ENCODE data around the gene CABLES1. TPM values are rescaled to one million over a fixed set of nuclear protein-coding genes. Genes with fewer than 3 reads are reported as not detected.

CABLES1 gene
- total RNA-seq, 1 experiment from 2014 or later, result 66.4 TPM

DNA sequence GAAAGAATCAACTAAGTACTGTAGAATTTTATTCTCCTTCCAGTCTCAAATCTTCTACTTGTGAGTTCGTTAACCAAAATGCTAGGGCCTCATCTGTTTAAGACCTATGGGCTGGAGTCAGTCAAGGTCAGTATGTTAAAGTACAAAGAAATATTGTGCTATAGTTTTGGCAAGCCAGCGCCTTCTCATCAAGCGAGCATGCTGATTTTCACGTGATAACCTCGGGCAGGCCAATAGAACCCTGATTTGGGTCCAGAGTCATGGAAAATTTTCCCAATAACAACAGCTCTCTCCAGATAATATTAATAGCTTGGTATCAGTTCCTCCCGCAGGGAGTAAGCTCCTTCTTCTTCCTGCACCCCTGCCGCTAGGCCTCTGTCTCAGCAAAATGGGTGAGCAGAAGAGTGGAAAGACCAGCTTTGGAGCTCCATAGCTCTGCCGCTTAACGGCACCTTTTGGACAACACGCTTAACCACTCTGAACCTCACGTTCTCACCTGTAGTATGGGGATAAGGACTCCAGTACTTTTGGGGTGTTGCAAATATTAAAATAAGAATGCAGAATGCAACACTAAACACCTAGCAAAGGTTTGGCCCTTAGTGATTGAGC, 11.7 kb downstream of the CABLES1 start:
- ChIA-PET CTCF (no interaction called here), POLR2A (interaction anchor here (0.6 kb wide), 1 partner anchor 235 kb away, joined by 5 read pairs; no protein-coding TSS in a partner anchor)
- no peak for TF ChIP-seq TCF7L2 (IDR thresholded peaks at IDR 0.05; ENCODE audit: low read depth, low read length)
- TF ChIP-seq, protein P1, sequence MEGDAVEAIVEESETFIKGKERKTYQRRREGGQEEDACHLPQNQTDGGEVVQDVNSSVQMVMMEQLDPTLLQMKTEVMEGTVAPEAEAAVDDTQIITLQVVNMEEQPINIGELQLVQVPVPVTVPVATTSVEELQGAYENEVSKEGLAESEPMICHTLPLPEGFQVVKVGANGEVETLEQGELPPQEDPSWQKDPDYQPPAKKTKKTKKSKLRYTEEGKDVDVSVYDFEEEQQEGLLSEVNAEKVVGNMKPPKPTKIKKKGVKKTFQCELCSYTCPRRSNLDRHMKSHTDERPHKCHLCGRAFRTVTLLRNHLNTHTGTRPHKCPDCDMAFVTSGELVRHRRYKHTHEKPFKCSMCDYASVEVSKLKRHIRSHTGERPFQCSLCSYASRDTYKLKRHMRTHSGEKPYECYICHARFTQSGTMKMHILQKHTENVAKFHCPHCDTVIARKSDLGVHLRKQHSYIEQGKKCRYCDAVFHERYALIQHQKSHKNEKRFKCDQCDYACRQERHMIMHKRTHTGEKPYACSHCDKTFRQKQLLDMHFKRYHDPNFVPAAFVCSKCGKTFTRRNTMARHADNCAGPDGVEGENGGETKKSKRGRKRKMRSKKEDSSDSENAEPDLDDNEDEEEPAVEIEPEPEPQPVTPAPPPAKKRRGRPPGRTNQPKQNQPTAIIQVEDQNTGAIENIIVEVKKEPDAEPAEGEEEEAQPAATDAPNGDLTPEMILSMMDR (IDR thresholded peaks at IDR 0.05), result no peak
- no peak for TF ChIP-seq POLR2AphosphoS5 (IDR thresholded peaks at IDR 0.05; ENCODE audit: low read depth, low read length)
- TF ChIP-seq, protein P2, sequence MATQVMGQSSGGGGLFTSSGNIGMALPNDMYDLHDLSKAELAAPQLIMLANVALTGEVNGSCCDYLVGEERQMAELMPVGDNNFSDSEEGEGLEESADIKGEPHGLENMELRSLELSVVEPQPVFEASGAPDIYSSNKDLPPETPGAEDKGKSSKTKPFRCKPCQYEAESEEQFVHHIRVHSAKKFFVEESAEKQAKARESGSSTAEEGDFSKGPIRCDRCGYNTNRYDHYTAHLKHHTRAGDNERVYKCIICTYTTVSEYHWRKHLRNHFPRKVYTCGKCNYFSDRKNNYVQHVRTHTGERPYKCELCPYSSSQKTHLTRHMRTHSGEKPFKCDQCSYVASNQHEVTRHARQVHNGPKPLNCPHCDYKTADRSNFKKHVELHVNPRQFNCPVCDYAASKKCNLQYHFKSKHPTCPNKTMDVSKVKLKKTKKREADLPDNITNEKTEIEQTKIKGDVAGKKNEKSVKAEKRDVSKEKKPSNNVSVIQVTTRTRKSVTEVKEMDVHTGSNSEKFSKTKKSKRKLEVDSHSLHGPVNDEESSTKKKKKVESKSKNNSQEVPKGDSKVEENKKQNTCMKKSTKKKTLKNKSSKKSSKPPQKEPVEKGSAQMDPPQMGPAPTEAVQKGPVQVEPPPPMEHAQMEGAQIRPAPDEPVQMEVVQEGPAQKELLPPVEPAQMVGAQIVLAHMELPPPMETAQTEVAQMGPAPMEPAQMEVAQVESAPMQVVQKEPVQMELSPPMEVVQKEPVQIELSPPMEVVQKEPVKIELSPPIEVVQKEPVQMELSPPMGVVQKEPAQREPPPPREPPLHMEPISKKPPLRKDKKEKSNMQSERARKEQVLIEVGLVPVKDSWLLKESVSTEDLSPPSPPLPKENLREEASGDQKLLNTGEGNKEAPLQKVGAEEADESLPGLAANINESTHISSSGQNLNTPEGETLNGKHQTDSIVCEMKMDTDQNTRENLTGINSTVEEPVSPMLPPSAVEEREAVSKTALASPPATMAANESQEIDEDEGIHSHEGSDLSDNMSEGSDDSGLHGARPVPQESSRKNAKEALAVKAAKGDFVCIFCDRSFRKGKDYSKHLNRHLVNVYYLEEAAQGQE (IDR thresholded peaks at IDR 0.05; ENCODE audit: insufficient read depth in 1 of 2, low read depth in 2 of 2, low read length in 1 of 2), result no peak
- TF ChIP-seq SIN3A (IDR thresholded peaks at IDR 0.05; ENCODE audit: borderline replicate concordance, insufficient read depth, low read depth, low read length), result no peak
- Histone ChIP-seq H3K27me3 (ENCODE audit: control insufficient read depth, insufficient read depth, low read length) (no peaks in the 10 kb centered on the region), H3K27ac (ENCODE audit: low read length) (peak overlapping the region; percentile 51), H3K36me3 (ENCODE audit: control insufficient read depth, insufficient read depth, low read length) (no peaks in the 10 kb centered on the region), H3K4me3 (ENCODE audit: low read depth in 2 of 2, low read length in 2 of 2) (no peak overlapping the region), H3K4me1 (ENCODE audit: control insufficient read depth, insufficient read depth, low read length) (peaks cover 49% of the 10 kb centered on the region), H3K9me3 (ENCODE audit: control insufficient read depth, insufficient read depth, low read depth, low read length) (no peaks in the 10 kb centered on the region)
- in situ Hi-C loops (cut with HindIII; ENCODE audit: low pct_unique_long_range_greater_than_20kb, low sequenced_read_pairs), result no loop called here
- no peak for ATAC-seq
- intact Hi-C loops (cut with micrococcal nuclease; ENCODE audit: unreplicated experiment), result no loop called here
- no TSS peak for BruUV-seq (replicated peaks)
- DNase-seq (ENCODE audit: low read depth, low spot score), result no peak

DNA sequence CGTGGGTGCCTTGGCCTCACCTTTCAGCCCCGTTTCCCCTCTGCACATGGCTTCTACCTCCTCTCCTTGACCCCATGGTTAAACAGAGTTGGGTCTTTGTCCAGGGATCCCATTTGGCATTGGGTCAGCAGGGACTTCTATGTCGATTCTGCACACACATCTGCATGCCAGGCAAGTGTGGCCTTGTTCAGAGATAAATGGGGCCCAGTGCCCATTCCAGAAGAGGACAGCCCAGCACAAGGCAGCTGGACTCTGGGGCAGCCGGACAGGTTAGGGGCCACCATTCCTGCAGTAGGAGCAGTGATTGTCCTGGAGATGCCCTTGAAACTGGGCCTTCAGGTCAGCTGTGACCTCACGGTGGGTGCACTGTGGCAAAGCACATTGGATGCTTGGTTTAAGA, 13.1 kb downstream of the CABLES1 start:
- Histone ChIP-seq H3K27ac (ENCODE audit: low read length) (no peak overlapping the region), H3K9me3 (ENCODE audit: control insufficient read depth, insufficient read depth, low read depth, low read length) (no peaks in the 10 kb centered on the region), H3K4me3 (ENCODE audit: low read depth in 2 of 2, low read length in 2 of 2) (no peak overlapping the region), H3K27me3 (ENCODE audit: control insufficient read depth, insufficient read depth, low read length) (no peaks in the 10 kb centered on the region), H3K36me3 (ENCODE audit: control insufficient read depth, insufficient read depth, low read length) (no peaks in the 10 kb centered on the region), H3K4me1 (ENCODE audit: control insufficient read depth, insufficient read depth, low read length) (peaks cover 34% of the 10 kb centered on the region)
- ChIA-PET POLR2A (no interaction called here), CTCF (no interaction called here)
- no TSS peak for BruUV-seq (replicated peaks)
- TF ChIP-seq TCF7L2 (IDR thresholded peaks at IDR 0.05; ENCODE audit: low read depth, low read length) (no peak), POLR2AphosphoS5 (IDR thresholded peaks at IDR 0.05; ENCODE audit: low read depth, low read length) (no peak), SIN3A (IDR thresholded peaks at IDR 0.05; ENCODE audit: borderline replicate concordance, insufficient read depth, low read depth, low read length) (no peak)
- TF ChIP-seq, protein P1 (IDR thresholded peaks at IDR 0.05), result no peak
- TF ChIP-seq, protein P2 (IDR thresholded peaks at IDR 0.05; ENCODE audit: insufficient read depth in 1 of 2, low read depth in 2 of 2, low read length in 1 of 2), result no peak
- DNase-seq (ENCODE audit: low read depth, low spot score), result no peak
- in situ Hi-C loops (cut with HindIII; ENCODE audit: low pct_unique_long_range_greater_than_20kb, low sequenced_read_pairs), result no loop called here
- no peak for ATAC-seq
- intact Hi-C loops (cut with micrococcal nuclease; ENCODE audit: unreplicated experiment), result no loop called here

Measured in Panc1 (cell line).